ENCODE data around the gene FLAD1.

- TF ChIP-seq CTCF (IDR thresholded peaks at IDR 0.05) (no peak), POLR2A (IDR thresholded peaks at IDR 0.05) (no peak)
Measured at GRCh38 chr1:155006601-155007101, 23.5 kb downstream of the FLAD1 start.

Data from gastroesophageal sphincter (tissue), 3 donors.